Endothelial cell of umbilical vein (primary cell): Measurements from ENCODE around the gene HHATL. TPM values are rescaled to one million over a fixed set of nuclear protein-coding genes. Genes with fewer than 3 reads are reported as not detected.

Experiments used
- BruUV-seq: library from RNA; stranded (reverse); fragments of 400-500 nt; replicated peaks from 2 replicates; lab custom pipeline; 2021; lab: Mats Ljungman, UMichigan
- CTCF ChIA-PET: fragments of 300-600, 350-600 bp; sonication (Branson Sonifier 250); formaldehyde crosslinking; loops from one replicate; lab custom pipeline; 2021; ENCODE audit warnings: antibody characterized with exemption, inconsistent platforms; lab: Charles Lee
- POLR2A ChIA-PET: fragments of 300-600, 350-600 bp; sonication (Branson Sonifier 250); formaldehyde crosslinking; loops from one replicate; lab custom pipeline; 2021; ENCODE audit warnings: antibody characterized with exemption, inconsistent platforms; lab: Charles Lee
- DNase-seq: peaks from one replicate; pipeline ENCODE4 v3.0.0-alpha.2; 2011; ENCODE audit warnings: low read depth, low spot score
- FAIRE-seq: peaks from 2 replicates; lab custom pipeline; 2011; peaks lifted over from hg19 to GRCh38; lab: Jason Lieb, UNC
- H2AFZ ChIP-seq: 2 replicates; pipeline ENCODE4 v1.6.0; 2012; ENCODE audit warnings: low read depth, low read length, control low read depth, inconsistent platforms
- H3K27ac ChIP-seq: 2 replicates; pipeline ENCODE4 v1.5.1; 2011; ENCODE audit warnings: low read depth, mild to moderate bottlenecking, control low read depth, low read length, moderate library complexity; ENCODE audit not compliant: insufficient read depth
- H3K27me3 ChIP-seq, 2 experiments: 2 replicates each; pipeline versions ENCODE4 v1.6.0 to v1.6.1; 2011; ENCODE audit warnings: low read length in 2 of 2, mixed read lengths in 1 of 2; ENCODE audit not compliant: control insufficient read depth in 2 of 2, insufficient read depth in 2 of 2
- H3K36me3 ChIP-seq, 2 experiments: 2 replicates in 1 of 2; 3 replicates in 1 of 2; pipeline ENCODE4 v1.5.1; 2011; ENCODE audit warnings: low read length in 2 of 2, mild to moderate bottlenecking in 1 of 2, moderate library complexity in 1 of 2; ENCODE audit not compliant: control insufficient read depth in 2 of 2, insufficient read depth in 2 of 2; ENCODE audit errors: extremely low read depth in 1 of 2
- H3K4me1 ChIP-seq: 3 replicates; pipeline ENCODE4 v1.5.1; 2011; ENCODE audit warnings: mild to moderate bottlenecking, low read length; ENCODE audit not compliant: control insufficient read depth, insufficient read depth; ENCODE audit errors: extremely low read depth
- H3K4me2 ChIP-seq: 2 replicates; pipeline ENCODE4 v1.6.1; 2011; ENCODE audit warnings: low read length, control low read depth, mixed read lengths; ENCODE audit not compliant: insufficient read depth
- H3K4me3 ChIP-seq, 3 experiments: fragments of 200-600 bp in 1 of 3; sonication (generic), shearing (Covaris generic) in 1 of 3; replicated peaks in 1 of 3; 2 replicates each; pipeline ENCODE4 v1.5.1; 2011 to 2016; ENCODE audit warnings: control low read depth in 3 of 3, low read length in 3 of 3, mild to moderate bottlenecking in 2 of 3, inconsistent platforms in 1 of 3, low read depth in 1 of 3, moderate library complexity in 1 of 3; ENCODE audit not compliant: insufficient read depth in 1 of 3
- H3K79me2 ChIP-seq: 2 replicates; pipeline ENCODE4 v1.6.0; 2012; ENCODE audit warnings: low read length, inconsistent platforms; ENCODE audit not compliant: control insufficient read depth, insufficient read depth
- H3K9ac ChIP-seq: replicated peaks from 2 replicates; pipeline ENCODE3; 2011; ENCODE audit warnings: low read length, control low read depth; ENCODE audit not compliant: insufficient read depth; ENCODE audit errors: extremely low read depth
- H3K9me1 ChIP-seq: replicated peaks from 3 replicates; pipeline ENCODE4 v1.6.0; 2011; ENCODE audit warnings: mild to moderate bottlenecking, low read length; ENCODE audit not compliant: control insufficient read depth, insufficient read depth; ENCODE audit errors: extremely low read depth
- H3K9me3 ChIP-seq: replicated peaks from 2 replicates; pipeline ENCODE4 v1.5.1; 2012; ENCODE audit warnings: low read length, inconsistent platforms; ENCODE audit not compliant: control insufficient read depth, insufficient read depth
- H4K20me1 ChIP-seq: replicated peaks from 2 replicates; pipeline ENCODE3; 2011; ENCODE audit warnings: mild to moderate bottlenecking, low read length; ENCODE audit not compliant: control insufficient read depth, insufficient read depth; ENCODE audit errors: extremely low read depth
- EZH2 ChIP-seq: IDR thresholded peaks from 2 replicates; pipeline ENCODE4 v1.6.1; 2012; ENCODE audit warnings: borderline replicate concordance, low read depth, mild to moderate bottlenecking, moderate library complexity, low read length, inconsistent platforms; ENCODE audit not compliant: severe bottlenecking
- FOS ChIP-seq: IDR thresholded peaks from 2 replicates; pipeline ENCODE4 v1.6.1; 2011; ENCODE audit warnings: mild to moderate bottlenecking, low read length, moderate library complexity, borderline replicate concordance; ENCODE audit not compliant: insufficient read depth
- GATA2 ChIP-seq: IDR thresholded peaks from 2 replicates; pipeline ENCODE4 v1.7.0; 2011; ENCODE audit warnings: low read depth, mild to moderate bottlenecking, moderate library complexity, mixed read lengths, low read length; ENCODE audit not compliant: insufficient read length, insufficient read depth
- JUN ChIP-seq: IDR thresholded peaks from 2 replicates; pipeline ENCODE4 v1.6.1; 2011; ENCODE audit warnings: borderline replicate concordance, low read depth; ENCODE audit not compliant: insufficient read length, insufficient read depth
- MYC ChIP-seq: IDR thresholded peaks from one replicate; pipeline ENCODE4 v1.6.1; 2011; ENCODE audit warnings: mild to moderate bottlenecking, low read depth, low read length
- POLR2A ChIP-seq: IDR thresholded peaks from 2 replicates; pipeline ENCODE4 v1.6.1; 2012; ENCODE audit warnings: low read depth, mild to moderate bottlenecking, control low read depth, low read length
- POLR2AphosphoS5 ChIP-seq: IDR thresholded peaks from 2 replicates; pipeline ENCODE4 v1.6.1; 2012; ENCODE audit warnings: low read depth, mild to moderate bottlenecking, control low read depth, low read length, moderate library complexity; ENCODE audit not compliant: insufficient read depth
- dilution Hi-C: fragments of 300-500 bp; cut with MboI; formaldehyde crosslinking; loops from one replicate; pipeline ENCODE4 v1.15.0; 2019; ENCODE audit warnings: low sequenced_read_pairs; ENCODE audit not compliant: extremely low pct_ligation_motif_present
- intact Hi-C: fragments of 100-400 bp; cut with micrococcal nuclease; formaldehyde crosslinking; loops from one replicate; pipeline ENCODE4 v1.10.0; 2022
- polyA plus RNA-seq, 4 experiments: library from polyadenylated mRNA; depleted of rRNA in 3 of 4; stranded (reverse) in 3 of 4; unstranded in 1 of 4; fragments of >200 nt; gene quantifications; 2 replicates each; pipeline versions ENCODE4 v1.2.1 to v1.2.3, GENCODE V29; 2011 to 2012; ENCODE audit warnings: missing spikeins in 1 of 4
- total RNA-seq: library from RNA; stranded (reverse); gene quantifications from 2 replicates; pipeline ENCODE4 v1.2.3, GENCODE V29; 2021
- TF ChIP-seq, protein P1 (sequence below), 2 donors: IDR thresholded peaks; 1 replicate in 1 of 2; 2 replicates in 1 of 2; pipeline ENCODE4 v1.5.1; 2011; ENCODE audit warnings: low read length in 2 of 2, mild to moderate bottlenecking in 2 of 2, moderate library complexity in 2 of 2, control low read depth in 1 of 2, inconsistent platforms in 1 of 2, low read depth in 1 of 2; ENCODE audit not compliant: insufficient read depth in 1 of 2; ENCODE audit errors: extremely low read depth in 1 of 2
- TF ChIP-seq, protein P2 (sequence below): IDR thresholded peaks from 2 replicates; pipeline ENCODE4 v1.6.1; 2011; ENCODE audit not compliant: insufficient read depth, insufficient read length

The HHATL gene
- total and polyA plus RNA-seq, 2 donors (not counting 3 experiments of a cell fraction or from before 2014, with no cell fraction given): not detected

DNA sequence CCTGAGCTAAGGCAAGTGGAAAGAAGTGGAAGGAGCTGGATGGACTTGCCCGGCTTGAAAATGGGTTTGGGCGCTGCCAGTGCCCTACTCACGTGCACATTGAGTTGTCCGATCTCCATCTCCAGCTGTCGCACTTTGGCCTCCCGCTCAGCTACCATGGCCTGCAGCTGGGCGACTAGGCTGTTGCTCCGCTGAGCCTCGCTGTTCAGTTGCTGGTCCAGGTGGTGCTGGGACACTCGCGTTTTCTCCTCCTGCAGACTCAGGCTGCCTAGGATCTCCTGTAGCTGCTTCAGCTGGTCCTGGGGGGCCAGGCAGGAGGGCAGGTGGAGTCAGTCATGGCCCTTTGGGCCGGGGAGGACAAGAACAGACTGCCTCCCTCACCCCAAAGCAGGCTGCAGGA lies 33.0 kb upstream of the HHATL start:
- no peaks in the 10 kb centered on the region for H3K79me2 ChIP-seq
- no peak overlapping the region for H3K27ac ChIP-seq
- DNase-seq (no peak), FAIRE-seq (no peak)
- TF ChIP-seq GATA2 (no peak), EZH2 (no peak), MYC (no peak), JUN (no peak), POLR2A (no peak), FOS (no peak), POLR2AphosphoS5 (no peak)
- TF ChIP-seq, protein P1, sequence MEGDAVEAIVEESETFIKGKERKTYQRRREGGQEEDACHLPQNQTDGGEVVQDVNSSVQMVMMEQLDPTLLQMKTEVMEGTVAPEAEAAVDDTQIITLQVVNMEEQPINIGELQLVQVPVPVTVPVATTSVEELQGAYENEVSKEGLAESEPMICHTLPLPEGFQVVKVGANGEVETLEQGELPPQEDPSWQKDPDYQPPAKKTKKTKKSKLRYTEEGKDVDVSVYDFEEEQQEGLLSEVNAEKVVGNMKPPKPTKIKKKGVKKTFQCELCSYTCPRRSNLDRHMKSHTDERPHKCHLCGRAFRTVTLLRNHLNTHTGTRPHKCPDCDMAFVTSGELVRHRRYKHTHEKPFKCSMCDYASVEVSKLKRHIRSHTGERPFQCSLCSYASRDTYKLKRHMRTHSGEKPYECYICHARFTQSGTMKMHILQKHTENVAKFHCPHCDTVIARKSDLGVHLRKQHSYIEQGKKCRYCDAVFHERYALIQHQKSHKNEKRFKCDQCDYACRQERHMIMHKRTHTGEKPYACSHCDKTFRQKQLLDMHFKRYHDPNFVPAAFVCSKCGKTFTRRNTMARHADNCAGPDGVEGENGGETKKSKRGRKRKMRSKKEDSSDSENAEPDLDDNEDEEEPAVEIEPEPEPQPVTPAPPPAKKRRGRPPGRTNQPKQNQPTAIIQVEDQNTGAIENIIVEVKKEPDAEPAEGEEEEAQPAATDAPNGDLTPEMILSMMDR (IDR thresholded peaks at IDR 0.05; ENCODE audit: extremely low read depth in 1 of 2, insufficient read depth in 1 of 2, low read depth in 1 of 2, low read length in 2 of 2): no peak
- TF ChIP-seq, protein P2, sequence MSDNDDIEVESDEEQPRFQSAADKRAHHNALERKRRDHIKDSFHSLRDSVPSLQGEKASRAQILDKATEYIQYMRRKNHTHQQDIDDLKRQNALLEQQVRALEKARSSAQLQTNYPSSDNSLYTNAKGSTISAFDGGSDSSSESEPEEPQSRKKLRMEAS: no peak
- dilution Hi-C loops: no loop called here
- H3K36me3 ChIP-seq: no peaks in the 10 kb centered on the region
- CTCF ChIA-PET: interaction anchor here (1.9 kb wide), 1 partner anchor 9 kb away, joined by 10 read pairs; no protein-coding TSS in a partner anchor
- H3K27me3 ChIP-seq: no peaks in the 10 kb centered on the region
- H2AFZ ChIP-seq: no peak overlapping the region
- no peaks in the 10 kb centered on the region for H3K9me1 ChIP-seq
- H3K4me2 ChIP-seq: no peak overlapping the region
- H3K4me3 ChIP-seq: no peak overlapping the region
- H3K9ac ChIP-seq: no peak overlapping the region
- no peaks in the 10 kb centered on the region for H3K9me3 ChIP-seq
- POLR2A ChIA-PET: no interaction called here
- no peaks in the 10 kb centered on the region for H3K4me1 ChIP-seq
- intact Hi-C loops: no loop called here
- H4K20me1 ChIP-seq: no peaks in the 10 kb centered on the region
- no TSS peak for BruUV-seq
